GM12874 (cell line): ENCODE measurements around the gene TUBA4A.

Source experiments
- CTCF ChIP-seq: IDR thresholded peaks from 2 replicates; pipeline ENCODE4 v1.5.1; 2011; ENCODE audit warnings: low read depth, mild to moderate bottlenecking, control low read depth, low read length, moderate library complexity; ENCODE audit not compliant: insufficient read depth

The TUBA4A gene

GRCh38 chr2:219254590-219255201 lies 978 bp upstream of the TUBA4A start:
- TF ChIP-seq CTCF = no peak

- no peak for TF ChIP-seq CTCF
Observed at GRCh38 chr2:219252900-219253752, 592 bp downstream of the TUBA4A start, which contains the start of gene TUBA4B. Gene TUBA4B, plus strand, starts transcription at chr2:219253243. Its CDS starts 165 bp downstream, at chr2:219253408.

- TF ChIP-seq CTCF = no peak
Observed at GRCh38 chr2:219252570-219252899, 1.2 kb downstream of the TUBA4A start.

- no peak for TF ChIP-seq CTCF
Observed at GRCh38 chr2:219252084-219252483, 1.6 kb downstream of the TUBA4A start.

GRCh38 chr2:219251656-219252055 lies 2.1 kb downstream of the TUBA4A start:
- TF ChIP-seq CTCF = no peak

GRCh38 chr2:219250049-219250781 lies 3.5 kb downstream of the TUBA4A start:
- no peak for TF ChIP-seq CTCF
